Measurements from ENCODE around the gene CAMTA1.
A peak's percentile ranks its signal among the peaks of the same experiment; 100 is the strongest.
"Not testable (repeated sequence)": the region's sequence is repeated elsewhere in the genome, so short reads cannot be mapped to it uniquely, and the experiment has no call there.

Gene CAMTA1

DNA sequence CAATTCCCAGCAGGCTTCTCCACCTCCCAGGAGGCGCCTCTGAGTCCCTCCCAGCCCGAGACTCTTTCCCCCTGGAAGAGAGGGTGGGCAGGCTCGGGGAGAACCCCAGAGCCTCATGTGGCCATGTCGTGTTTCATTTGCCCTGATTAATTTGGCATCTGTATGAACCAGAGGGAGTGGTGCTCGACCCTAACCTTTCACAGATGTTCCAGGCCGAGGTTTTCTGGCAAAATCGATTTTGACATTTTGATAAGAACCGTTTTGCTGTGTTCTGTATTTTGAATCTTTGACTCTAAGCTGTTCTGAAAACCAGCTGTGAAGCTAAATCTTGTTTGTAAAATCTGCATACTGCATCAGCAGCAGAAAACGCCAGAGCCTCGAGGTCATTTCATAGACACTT lies 367.4 kb downstream of the CAMTA1 start:
- Histone ChIP-seq H3K27ac (ENCODE audit: extremely low read depth, low read depth, low read length) (no peak overlapping the region), H3K9me3 (ENCODE audit: control insufficient read depth, insufficient read depth, low read depth, low read length) (no peaks in the 10 kb centered on the region), H3K4me3 (ENCODE audit: low read depth, low read length) (no peak overlapping the region), H3K36me3 (ENCODE audit: control insufficient read depth in 2 of 2, insufficient read depth in 1 of 2, low read length in 2 of 2) (no peaks in the 10 kb centered on the region), H3K4me1 (ENCODE audit: control insufficient read depth, insufficient read depth, low read length) (no peaks in the 10 kb centered on the region)
- TF ChIP-seq ZNF16 (tag by site-specific recombination; IDR thresholded peaks at IDR 0.05; ENCODE audit: low read depth) (no peak), ZNF830 (tag by site-specific recombination; IDR thresholded peaks at IDR 0.05; ENCODE audit: low read depth) (no peak), ZBTB48 (tag by site-specific recombination; IDR thresholded peaks at IDR 0.05) (no peak), ZNF423 (tag by site-specific recombination; IDR thresholded peaks at IDR 0.05) (no peak), ZNF558 (tag by site-specific recombination; IDR thresholded peaks at IDR 0.05) (no peak), ZEB2 (tag by site-specific recombination; IDR thresholded peaks at IDR 0.05) (no peak), ZNF560 (tag by site-specific recombination; IDR thresholded peaks at IDR 0.05; ENCODE audit: borderline replicate concordance) (no peak), ZNF114 (tag by site-specific recombination; IDR thresholded peaks at IDR 0.05) (no peak)
- TF ChIP-seq, protein P1, sequence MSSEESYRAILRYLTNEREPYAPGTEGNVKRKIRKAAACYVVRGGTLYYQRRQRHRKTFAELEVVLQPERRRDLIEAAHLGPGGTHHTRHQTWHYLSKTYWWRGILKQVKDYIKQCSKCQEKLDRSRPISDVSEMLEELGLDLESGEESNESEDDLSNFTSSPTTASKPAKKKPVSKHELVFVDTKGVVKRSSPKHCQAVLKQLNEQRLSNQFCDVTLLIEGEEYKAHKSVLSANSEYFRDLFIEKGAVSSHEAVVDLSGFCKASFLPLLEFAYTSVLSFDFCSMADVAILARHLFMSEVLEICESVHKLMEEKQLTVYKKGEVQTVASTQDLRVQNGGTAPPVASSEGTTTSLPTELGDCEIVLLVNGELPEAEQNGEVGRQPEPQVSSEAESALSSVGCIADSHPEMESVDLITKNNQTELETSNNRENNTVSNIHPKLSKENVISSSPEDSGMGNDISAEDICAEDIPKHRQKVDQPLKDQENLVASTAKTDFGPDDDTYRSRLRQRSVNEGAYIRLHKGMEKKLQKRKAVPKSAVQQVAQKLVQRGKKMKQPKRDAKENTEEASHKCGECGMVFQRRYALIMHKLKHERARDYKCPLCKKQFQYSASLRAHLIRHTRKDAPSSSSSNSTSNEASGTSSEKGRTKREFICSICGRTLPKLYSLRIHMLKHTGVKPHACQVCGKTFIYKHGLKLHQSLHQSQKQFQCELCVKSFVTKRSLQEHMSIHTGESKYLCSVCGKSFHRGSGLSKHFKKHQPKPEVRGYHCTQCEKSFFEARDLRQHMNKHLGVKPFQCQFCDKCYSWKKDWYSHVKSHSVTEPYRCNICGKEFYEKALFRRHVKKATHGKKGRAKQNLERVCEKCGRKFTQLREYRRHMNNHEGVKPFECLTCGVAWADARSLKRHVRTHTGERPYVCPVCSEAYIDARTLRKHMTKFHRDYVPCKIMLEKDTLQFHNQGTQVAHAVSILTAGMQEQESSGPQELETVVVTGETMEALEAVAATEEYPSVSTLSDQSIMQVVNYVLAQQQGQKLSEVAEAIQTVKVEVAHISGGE (tag by site-specific recombination; conservative IDR thresholded peaks at IDR 0.05; ENCODE audit: low read depth) = no peak
- ChIA-PET POLR2A (no interaction called here), CTCF (no interaction called here)

GRCh38 chr1:7153464-7153863 lies 368.2 kb downstream of the CAMTA1 start:
- no peaks in the 10 kb centered on the region for H3K4me1 ChIP-seq (ENCODE audit: control insufficient read depth, insufficient read depth, low read length)
- CTCF ChIA-PET = no interaction called here
- POLR2A ChIA-PET = no interaction called here
- no peak overlapping the region for H3K4me3 ChIP-seq (ENCODE audit: low read depth, low read length)
- no peak for TF ChIP-seq ZBTB48 (tag by site-specific recombination; IDR thresholded peaks at IDR 0.05)
- peak; percentile 34 for TF ChIP-seq ZFHX2 (tag by site-specific recombination; conservative IDR thresholded peaks at IDR 0.05)
- peak; percentile 64 for TF ChIP-seq EGR2 (tag by site-specific recombination; IDR thresholded peaks at IDR 0.05; ENCODE audit: low read depth)
- TF ChIP-seq, protein P2, sequence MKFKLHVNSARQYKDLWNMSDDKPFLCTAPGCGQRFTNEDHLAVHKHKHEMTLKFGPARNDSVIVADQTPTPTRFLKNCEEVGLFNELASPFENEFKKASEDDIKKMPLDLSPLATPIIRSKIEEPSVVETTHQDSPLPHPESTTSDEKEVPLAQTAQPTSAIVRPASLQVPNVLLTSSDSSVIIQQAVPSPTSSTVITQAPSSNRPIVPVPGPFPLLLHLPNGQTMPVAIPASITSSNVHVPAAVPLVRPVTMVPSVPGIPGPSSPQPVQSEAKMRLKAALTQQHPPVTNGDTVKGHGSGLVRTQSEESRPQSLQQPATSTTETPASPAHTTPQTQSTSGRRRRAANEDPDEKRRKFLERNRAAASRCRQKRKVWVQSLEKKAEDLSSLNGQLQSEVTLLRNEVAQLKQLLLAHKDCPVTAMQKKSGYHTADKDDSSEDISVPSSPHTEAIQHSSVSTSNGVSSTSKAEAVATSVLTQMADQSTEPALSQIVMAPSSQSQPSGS (tag by site-specific recombination; IDR thresholded peaks at IDR 0.05; ENCODE audit: low read depth) = no peak
- H3K36me3 ChIP-seq (ENCODE audit: control insufficient read depth in 2 of 2, insufficient read depth in 1 of 2, low read length in 2 of 2) = no peaks in the 10 kb centered on the region
- H3K27ac ChIP-seq (ENCODE audit: extremely low read depth, low read depth, low read length) = no peak overlapping the region
- no peaks in the 10 kb centered on the region for H3K9me3 ChIP-seq (ENCODE audit: control insufficient read depth, insufficient read depth, low read depth, low read length)

GRCh38 chr1:7159116-7159781 lies 374.0 kb downstream of the CAMTA1 start:
- CTCF ChIA-PET = interaction anchor here (0.6 kb wide), 2 partner anchors 117 to 796 kb away, joined by 3 read pairs; no protein-coding TSS in a partner anchor
- no peaks in the 10 kb centered on the region for H3K4me1 ChIP-seq (ENCODE audit: control insufficient read depth, insufficient read depth, low read length)
- no peaks in the 10 kb centered on the region for H3K9me3 ChIP-seq (ENCODE audit: control insufficient read depth, insufficient read depth, low read depth, low read length)
- no peaks in the 10 kb centered on the region for H3K36me3 ChIP-seq (ENCODE audit: control insufficient read depth in 2 of 2, insufficient read depth in 1 of 2, low read length in 2 of 2)
- TF ChIP-seq SALL2 (tag by site-specific recombination; IDR thresholded peaks at IDR 0.05; ENCODE audit: borderline replicate concordance) (no peak), IKZF3 (tag by site-specific recombination; IDR thresholded peaks at IDR 0.05) (no peak), KLF8 (tag by site-specific recombination; IDR thresholded peaks at IDR 0.05) (no peak), ZNF2 (tag by site-specific recombination; IDR thresholded peaks at IDR 0.05) (no peak), MEIS1 (CRISPR knock-in tag; IDR thresholded peaks at IDR 0.05; ENCODE audit: borderline replicate concordance) (no peak), ZNF214 (tag by site-specific recombination; IDR thresholded peaks at IDR 0.05; ENCODE audit: borderline replicate concordance) (no peak), ZNF416 (tag by site-specific recombination; IDR thresholded peaks at IDR 0.05) (no peak), FEZF1 (tag by site-specific recombination; IDR thresholded peaks at IDR 0.05) (no peak), ZNF140 (tag by site-specific recombination; IDR thresholded peaks at IDR 0.05) (no peak)
- TF ChIP-seq, protein P3, sequence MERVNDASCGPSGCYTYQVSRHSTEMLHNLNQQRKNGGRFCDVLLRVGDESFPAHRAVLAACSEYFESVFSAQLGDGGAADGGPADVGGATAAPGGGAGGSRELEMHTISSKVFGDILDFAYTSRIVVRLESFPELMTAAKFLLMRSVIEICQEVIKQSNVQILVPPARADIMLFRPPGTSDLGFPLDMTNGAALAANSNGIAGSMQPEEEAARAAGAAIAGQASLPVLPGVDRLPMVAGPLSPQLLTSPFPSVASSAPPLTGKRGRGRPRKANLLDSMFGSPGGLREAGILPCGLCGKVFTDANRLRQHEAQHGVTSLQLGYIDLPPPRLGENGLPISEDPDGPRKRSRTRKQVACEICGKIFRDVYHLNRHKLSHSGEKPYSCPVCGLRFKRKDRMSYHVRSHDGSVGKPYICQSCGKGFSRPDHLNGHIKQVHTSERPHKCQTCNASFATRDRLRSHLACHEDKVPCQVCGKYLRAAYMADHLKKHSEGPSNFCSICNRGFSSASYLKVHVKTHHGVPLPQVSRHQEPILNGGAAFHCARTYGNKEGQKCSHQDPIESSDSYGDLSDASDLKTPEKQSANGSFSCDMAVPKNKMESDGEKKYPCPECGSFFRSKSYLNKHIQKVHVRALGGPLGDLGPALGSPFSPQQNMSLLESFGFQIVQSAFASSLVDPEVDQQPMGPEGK (tag by site-specific recombination; IDR thresholded peaks at IDR 0.05) = no peak
- H3K27ac ChIP-seq (ENCODE audit: extremely low read depth, low read depth, low read length) = no peak overlapping the region
- POLR2A ChIA-PET = no interaction called here
- H3K4me3 ChIP-seq (ENCODE audit: low read depth, low read length) = no peak overlapping the region

DNA sequence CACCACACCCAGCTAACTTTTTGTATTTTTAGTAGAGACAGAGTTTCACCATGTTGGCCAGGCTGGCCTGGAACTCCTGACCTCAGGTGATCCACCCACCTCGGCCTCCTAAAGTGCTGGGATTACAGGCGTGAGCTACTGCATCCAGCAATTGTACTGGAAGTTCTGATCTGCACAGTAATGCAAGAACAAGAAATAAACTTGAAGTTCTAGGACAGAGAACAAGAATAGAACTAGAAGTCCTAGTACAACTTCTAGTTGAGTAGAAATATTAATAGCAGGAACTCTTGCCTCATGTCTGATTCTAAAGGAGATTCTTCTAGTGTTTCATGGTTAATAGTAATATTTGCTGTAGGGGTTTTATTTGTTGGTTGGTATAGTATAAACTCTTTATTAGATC lies 383.3 kb downstream of the CAMTA1 start:
- CTCF ChIA-PET = interaction anchor here (0.7 kb wide), 1 partner anchor 891 kb away, joined by 4 read pairs; no protein-coding TSS in a partner anchor

More for the DNA sequence above, 383.3 kb downstream of the CAMTA1 start:
- POLR2A ChIA-PET; H3K9me3 ChIP-seq (ENCODE audit: control insufficient read depth, insufficient read depth, low read depth, low read length); H3K4me3 ChIP-seq (ENCODE audit: low read depth, low read length); H3K4me1 ChIP-seq (ENCODE audit: control insufficient read depth, insufficient read depth, low read length); H3K27ac ChIP-seq (ENCODE audit: extremely low read depth, low read depth, low read length); H3K36me3 ChIP-seq (ENCODE audit: control insufficient read depth in 2 of 2, insufficient read depth in 1 of 2, low read length in 2 of 2): not testable (repeated sequence)

Data from HEK293 (cell line).